Measurements from ENCODE around the gene SASH1. TPM values are rescaled to one million over a fixed set of nuclear protein-coding genes. Genes with fewer than 3 reads are reported as not detected.

SASH1 gene
- total and polyA plus RNA-seq, 2 of the 8 experiments (the other 6 are each of a cell fraction or from before 2014, with no cell fraction given), result 6.0 to 20.2 TPM

DNA sequence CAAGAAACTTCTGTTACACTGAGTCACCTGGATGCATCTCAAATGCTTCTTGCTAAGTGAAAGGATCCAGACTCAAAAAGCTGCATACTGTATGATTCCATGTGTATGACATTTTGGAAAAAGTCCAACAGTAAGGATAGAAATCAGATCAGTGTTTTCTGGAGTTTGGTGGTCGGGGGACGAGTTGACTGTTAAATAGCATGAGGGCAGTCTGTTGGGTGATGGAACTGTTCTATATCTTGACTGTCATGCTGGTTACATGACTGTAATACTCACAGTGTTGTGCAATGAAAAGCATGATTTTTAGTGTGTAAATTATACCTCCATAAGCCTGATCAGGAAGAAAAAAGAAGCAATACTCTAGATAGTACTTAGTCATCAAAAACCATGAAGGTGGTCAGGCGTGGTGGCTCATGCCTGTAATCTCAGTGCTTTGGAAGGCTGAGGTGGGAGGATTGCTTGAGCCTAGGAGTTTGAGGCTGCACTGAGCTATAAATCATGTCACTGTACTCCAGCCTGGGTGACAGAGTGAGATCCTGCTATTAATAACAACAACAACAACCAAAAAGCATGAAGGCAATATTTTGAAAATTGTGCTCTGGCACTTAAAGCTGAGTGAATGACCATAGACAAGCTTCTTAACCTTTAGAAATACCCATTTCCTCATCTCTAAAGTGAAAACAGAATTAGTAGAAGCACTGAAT lies 30.5 kb upstream of the SASH1 start:
- CTCF ChIA-PET (ENCODE audit: partially characterized antibody), result interaction anchor here (1.3 kb wide), 1 partner anchor 10 kb away, joined by 3 read pairs; no protein-coding TSS in a partner anchor
- no peak overlapping the region for H2AFZ ChIP-seq (ENCODE audit: low read length)
- TF ChIP-seq CTBP2 (IDR thresholded peaks at IDR 0.05; ENCODE audit: borderline replicate concordance, insufficient read depth, insufficient read length, low read length) (no peak), ASH2L (IDR thresholded peaks at IDR 0.05; ENCODE audit: low read length) (no peak), TCF12 (IDR thresholded peaks at IDR 0.05; ENCODE audit: low read depth, low read length) (no peak), POLR2A (IDR thresholded peaks at IDR 0.05; ENCODE audit: control extremely low read depth in 1 of 2, low read depth in 2 of 2, low read length in 2 of 2) (no peak), SIX5 (IDR thresholded peaks at IDR 0.05; ENCODE audit: low read depth, low read length) (no peak), HDAC6 (IDR thresholded peaks at IDR 0.05; ENCODE audit: low read depth, low read length) (no peak)
- TF ChIP-seq, protein P1, sequence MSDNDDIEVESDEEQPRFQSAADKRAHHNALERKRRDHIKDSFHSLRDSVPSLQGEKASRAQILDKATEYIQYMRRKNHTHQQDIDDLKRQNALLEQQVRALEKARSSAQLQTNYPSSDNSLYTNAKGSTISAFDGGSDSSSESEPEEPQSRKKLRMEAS (IDR thresholded peaks at IDR 0.05), result no peak

More for the DNA sequence above, 30.5 kb upstream of the SASH1 start:
- Histone ChIP-seq H4K5ac (ENCODE audit: insufficient read length, low read depth, low read length) (no peak overlapping the region), H3K23me2 (ENCODE audit: low read depth, low read length) (no peaks in the 10 kb centered on the region), H3K56ac (replicated peaks; ENCODE audit: insufficient read length, low read depth, low read length) (no peak overlapping the region), H2BK12ac (ENCODE audit: low read depth, low read length) (no peak overlapping the region), H4K91ac (replicated peaks; ENCODE audit: insufficient read length, low read length) (no peak overlapping the region), H3K14ac (ENCODE audit: insufficient read length) (no peak overlapping the region), H3K18ac (ENCODE audit: extremely low read depth, low read length) (no peak overlapping the region), H3K36me3 (ENCODE audit: control insufficient read depth in 2 of 4, insufficient read depth in 4 of 4, low read length in 3 of 4) (no peaks in the 10 kb centered on the region), H2BK15ac (ENCODE audit: low read length) (no peak overlapping the region), H3K4me1 (replicated peaks in 1 of 4; ENCODE audit: control insufficient read depth in 3 of 4, insufficient read depth in 4 of 4, low read length in 3 of 4) (peaks cover 0 to 5% (median 1%) of the 10 kb centered on the region in 4 experiments; a peak in 3 of 7 replicates), H2AK5ac (ENCODE audit: low read depth, low read length) (no peak overlapping the region), H3K27ac (ENCODE audit: low read depth, low read length) (no peak overlapping the region), H3K9ac (replicated peaks in 1 of 4; ENCODE audit: extremely low read depth in 1 of 4, low read depth in 3 of 4, low read length in 3 of 4) (no peak overlapping the region), H3K4me3 (ENCODE audit: extremely low read depth in 1 of 4, insufficient read depth in 2 of 4, low read depth in 3 of 4, low read length in 4 of 4) (no peak overlapping the region), H3K79me1 (ENCODE audit: low read depth, low read length) (no peaks in the 10 kb centered on the region), H3K79me2 (ENCODE audit: control insufficient read depth in 1 of 2, insufficient read depth in 2 of 2, low read length in 2 of 2) (no peaks in the 10 kb centered on the region), H4K8ac (ENCODE audit: extremely low read depth, insufficient read depth, low read length) (no peak overlapping the region), H2BK120ac (replicated peaks; ENCODE audit: low read depth, low read length) (no peak overlapping the region), H3K27me3 (replicated peaks in 1 of 4; ENCODE audit: control insufficient read depth in 3 of 4, extremely low read depth in 1 of 4, insufficient read depth in 3 of 4, low read length in 3 of 4) (no peaks in the 10 kb centered on the region), H3K23ac (ENCODE audit: insufficient read length) (no peak overlapping the region), H2BK5ac (ENCODE audit: low read depth, low read length) (no peak overlapping the region), H3K4ac (replicated peaks; ENCODE audit: insufficient read length, low read depth, low read length) (no peak overlapping the region), H2BK20ac (ENCODE audit: low read length) (no peak overlapping the region), H3K4me2 (ENCODE audit: insufficient read depth in 1 of 2, low read depth in 2 of 2, low read length in 2 of 2) (no peak overlapping the region), H4K20me1 (replicated peaks in 1 of 2; ENCODE audit: control insufficient read depth in 1 of 2, insufficient read depth in 2 of 2, low read length in 2 of 2) (no peaks in the 10 kb centered on the region), H3K9me3 (ENCODE audit: insufficient read depth in 2 of 2, low read depth in 1 of 2, low read length in 1 of 2) (no peaks in the 10 kb centered on the region)
- POLR2A ChIA-PET (ENCODE audit: partially characterized antibody), result no interaction called here
- WGBS, 2 experiments (ENCODE audit: extremely low coverage in 1 of 2, insufficient coverage in 1 of 2, insufficient read length in 1 of 2, insufficient replicate concordance in 2 of 2, low coverage in 1 of 2, low lambda C conversion rate in 2 of 2, missing lambda C conversion rate in 1 of 2), result 55% methylated on average over 3 of the region's 3 CpGs; no CpG with 5 or more reads in 1 of the 2 experiments
- no peak for DNase-seq (ENCODE audit: low read depth in 1 of 2, low spot score in 2 of 2)
- FAIRE-seq, result no peak

Measured in H1 (cell line).